GM18508 (cell line): ENCODE data around the gene SOAT1.

ENCODE experiments used
- ATAC-seq: cut with Tn5 transposase; IDR thresholded peaks from one replicate; pipeline ENCODE4 v1.9.1; 2021; ENCODE audit warnings: moderate number of reproducible peaks; ENCODE audit not compliant: insufficient read depth, unreplicated experiment

SOAT1 gene

GRCh38 chr1:179303200-179303785 lies 9.7 kb downstream of the SOAT1 start:
- ATAC-seq = no peak

- no peak for ATAC-seq
These were observed 11.9 kb downstream of the SOAT1 start for GRCh38 chr1:179305450-179305849.

- no peak for ATAC-seq
These were observed 16.7 kb downstream of the SOAT1 start for GRCh38 chr1:179310291-179310690.

- ATAC-seq = no peak
These were observed 17.1 kb downstream of the SOAT1 start for GRCh38 chr1:179310721-179311120.

- no peak for ATAC-seq
These were observed 17.6 kb downstream of the SOAT1 start for GRCh38 chr1:179311149-179311700.

GRCh38 chr1:179313004-179313403 lies 19.4 kb downstream of the SOAT1 start:
- no peak for ATAC-seq

- no peak for ATAC-seq
These were observed 21.3 kb downstream of the SOAT1 start for GRCh38 chr1:179314928-179315327.

- ATAC-seq = no peak
These were observed 24.9 kb downstream of the SOAT1 start for GRCh38 chr1:179318491-179318890.

GRCh38 chr1:179321533-179322216 lies 28.1 kb downstream of the SOAT1 start:
- no peak for ATAC-seq

GRCh38 chr1:179322557-179322956 lies 29.0 kb downstream of the SOAT1 start:
- no peak for ATAC-seq

GRCh38 chr1:179323436-179323835 lies 29.8 kb downstream of the SOAT1 start:
- ATAC-seq = no peak

GRCh38 chr1:179325836-179326235 lies 32.2 kb downstream of the SOAT1 start:
- ATAC-seq = no peak

GRCh38 chr1:179326746-179327145 lies 33.1 kb downstream of the SOAT1 start:
- ATAC-seq = no peak

- no peak for ATAC-seq
These were observed 33.6 kb downstream of the SOAT1 start for GRCh38 chr1:179327196-179327595.

GRCh38 chr1:179327679-179328078 lies 34.1 kb downstream of the SOAT1 start:
- ATAC-seq = no peak

GRCh38 chr1:179329862-179330261 lies 36.3 kb downstream of the SOAT1 start:
- ATAC-seq = no peak

- no peak for ATAC-seq
These were observed 40.8 kb downstream of the SOAT1 start for GRCh38 chr1:179334440-179334839.

GRCh38 chr1:179337288-179337687 lies 43.7 kb downstream of the SOAT1 start:
- no peak for ATAC-seq

- ATAC-seq = no peak
These were observed 44.5 kb downstream of the SOAT1 start for GRCh38 chr1:179337942-179338560.

GRCh38 chr1:179340918-179341317 lies 47.3 kb downstream of the SOAT1 start:
- ATAC-seq = no peak

- ATAC-seq = no peak
These were observed 48.4 kb downstream of the SOAT1 start for GRCh38 chr1:179341943-179342547.
